ENCODE results near the gene ZDHHC11.
"Not testable (repeated sequence)": the region's sequence is repeated elsewhere in the genome, so short reads cannot be mapped to it uniquely, and the experiment has no call there.

The ZDHHC11 gene

GRCh38 chr5:756171-756570, 94.6 kb downstream of the ZDHHC11 start:
- no peak overlapping the region for H3K4me3 ChIP-seq (ENCODE audit: low read depth, low read length)
- ChIA-PET POLR2A (no interaction called here), CTCF (no interaction called here)
- TF ChIP-seq CTCF (IDR thresholded peaks at IDR 0.05; ENCODE audit: insufficient read depth, low read length, missing control alignments) = no peak
- no peak for DNase-seq (ENCODE audit: low read depth, low spot score)

GRCh38 chr5:754143-754632, 96.6 kb downstream of the ZDHHC11 start:
- POLR2A ChIA-PET; H3K4me3 ChIP-seq (ENCODE audit: low read depth, low read length); CTCF ChIA-PET; DNase-seq (ENCODE audit: low read depth, low spot score): not testable (repeated sequence)

DNA sequence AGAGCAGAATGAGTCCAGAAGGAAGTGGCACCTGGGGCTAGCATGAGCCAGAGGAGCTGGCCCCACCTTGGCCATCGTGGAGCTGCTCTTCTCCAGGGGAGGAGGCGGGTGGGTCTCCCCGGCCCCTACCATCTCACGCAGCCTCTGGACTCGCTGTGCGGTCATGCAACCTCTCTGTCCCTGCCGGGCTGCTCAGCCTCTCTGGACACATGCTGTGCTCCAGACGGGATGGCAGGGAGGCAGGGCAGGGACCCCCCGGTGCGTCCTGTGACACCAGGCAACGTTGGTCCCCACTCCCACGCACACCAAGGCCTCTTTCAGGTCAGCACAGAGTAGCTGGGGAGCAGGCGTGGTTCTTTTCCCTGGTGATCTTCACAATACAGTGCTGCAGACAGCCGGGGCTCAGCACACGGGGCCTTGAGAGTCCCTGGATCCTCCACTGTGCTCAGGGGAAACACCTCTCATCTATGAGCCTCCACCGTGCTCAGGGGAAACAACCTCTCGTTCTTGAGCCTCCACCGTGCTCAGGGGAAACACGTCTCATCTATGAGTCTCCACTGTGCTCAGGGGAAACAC, 97.1 kb downstream of the ZDHHC11 start:
- POLR2A ChIA-PET; DNase-seq (ENCODE audit: low read depth, low spot score); CTCF ChIA-PET; H3K4me3 ChIP-seq (ENCODE audit: low read depth, low read length): not testable (repeated sequence)

DNA sequence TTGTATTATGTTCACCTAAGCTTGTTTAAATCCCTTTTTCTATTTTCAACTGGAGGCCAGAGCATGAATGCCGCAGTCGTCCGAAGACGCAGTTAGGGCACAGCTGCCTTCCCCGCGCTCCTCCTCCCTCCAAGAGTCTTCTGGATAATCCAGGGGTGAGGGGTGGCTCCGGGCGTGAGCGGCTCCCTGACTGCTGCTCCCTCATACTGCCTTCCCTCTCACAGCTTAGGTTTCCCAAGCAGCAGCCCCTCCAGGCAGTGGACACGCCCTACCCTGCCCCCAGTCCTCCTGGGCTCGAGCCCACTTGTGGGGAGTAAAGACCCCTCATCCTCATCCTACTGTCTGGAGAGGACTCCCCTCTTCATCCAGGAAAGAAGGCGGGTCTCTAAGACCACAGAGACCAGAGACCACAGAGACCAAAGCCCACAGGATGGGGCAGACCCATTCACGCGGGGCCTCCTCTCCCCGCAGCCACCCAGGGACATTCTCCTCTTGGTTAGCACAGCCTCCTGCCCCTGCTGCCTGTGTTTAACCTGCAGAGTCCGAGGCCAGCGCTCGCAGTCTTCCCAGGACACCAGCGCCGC, 98.2 kb downstream of the ZDHHC11 start:
- CTCF ChIA-PET; DNase-seq (ENCODE audit: low read depth, low spot score); H3K4me3 ChIP-seq (ENCODE audit: low read depth, low read length); POLR2A ChIA-PET: not testable (repeated sequence)

DNA sequence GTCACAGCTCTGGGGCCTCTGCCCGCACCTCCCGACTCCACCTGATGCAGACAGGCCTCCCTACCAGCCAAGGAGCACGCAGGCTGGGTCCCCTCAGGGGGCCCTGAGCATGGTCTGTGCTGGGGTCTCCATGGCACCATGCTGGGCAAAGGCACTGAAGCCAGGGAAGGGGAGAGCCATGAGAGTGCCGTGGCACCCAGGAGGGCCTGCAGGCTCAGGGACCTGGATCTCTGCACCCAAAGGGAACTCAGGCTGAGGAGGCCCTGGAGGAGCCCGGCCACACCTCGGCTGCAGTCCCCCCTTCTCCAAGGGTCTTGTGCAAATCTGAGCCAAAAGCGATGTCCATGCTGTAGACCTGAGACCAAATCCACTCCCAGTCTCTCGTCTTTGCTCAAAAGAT, 98.8 kb downstream of the ZDHHC11 start:
- DNase-seq (ENCODE audit: low read depth, low spot score); H3K4me3 ChIP-seq (ENCODE audit: low read depth, low read length); CTCF ChIA-PET; POLR2A ChIA-PET: not testable (repeated sequence)

- DNase-seq (ENCODE audit: low read depth, low spot score) = no peak
- H3K4me3 ChIP-seq (ENCODE audit: low read depth, low read length) = no peak overlapping the region
- POLR2A ChIA-PET = no interaction called here
- CTCF ChIA-PET = no interaction called here
- TF ChIP-seq CTCF (IDR thresholded peaks at IDR 0.05; ENCODE audit: insufficient read depth, low read length, missing control alignments) = no peak
Measured at GRCh38 chr5:751496-751895, 99.3 kb downstream of the ZDHHC11 start.

DNA sequence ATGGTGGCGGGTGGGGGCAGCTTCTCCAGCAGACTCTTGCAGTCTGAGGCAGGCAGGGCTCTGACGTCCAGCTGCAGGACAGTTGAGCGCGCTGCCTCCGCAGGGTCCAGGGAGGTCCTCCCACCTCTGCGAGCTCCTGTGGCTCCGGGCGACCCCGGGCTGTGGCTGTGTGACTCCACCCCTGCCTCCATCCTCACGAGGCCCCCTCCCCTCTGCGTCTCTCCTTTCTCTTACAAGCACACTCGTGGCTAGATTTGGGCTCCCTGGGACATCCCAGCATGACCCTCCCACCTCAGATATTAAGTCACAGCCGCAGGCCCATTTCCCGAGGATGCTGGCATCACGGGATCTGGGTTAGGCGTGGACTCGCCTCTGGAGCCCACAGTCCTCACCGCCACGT, 100.6 kb downstream of the ZDHHC11 start:
- CTCF ChIA-PET; DNase-seq (ENCODE audit: low read depth, low spot score); POLR2A ChIA-PET; H3K4me3 ChIP-seq (ENCODE audit: low read depth, low read length): not testable (repeated sequence)

DNA sequence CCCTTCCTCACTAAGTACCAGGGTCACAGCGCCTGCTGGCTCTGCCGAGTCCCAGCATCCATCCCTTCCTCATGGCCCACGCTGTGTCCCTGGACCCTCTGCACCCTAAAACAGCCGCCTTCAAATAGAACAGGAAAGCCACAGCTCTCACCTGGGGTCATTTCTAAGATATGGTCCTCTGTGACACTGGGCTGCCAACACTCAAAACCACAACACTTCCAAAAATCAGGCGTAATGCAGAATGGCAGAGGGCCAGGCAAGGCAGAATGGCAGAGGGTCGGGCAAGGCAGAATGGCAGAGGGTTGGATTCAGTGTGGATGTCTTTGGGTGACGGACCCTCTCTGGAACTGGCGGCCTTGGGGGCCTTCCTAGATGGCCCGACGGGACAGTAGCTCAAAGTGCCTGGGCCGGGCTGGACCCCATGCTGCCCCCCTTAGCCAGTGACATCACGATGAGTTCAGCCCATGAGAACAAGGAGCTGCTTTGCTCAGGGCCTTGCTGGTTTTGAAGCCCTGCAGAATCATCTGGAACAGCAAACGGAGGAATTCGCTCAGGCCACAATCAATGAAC, 101.6 kb downstream of the ZDHHC11 start:
- TF ChIP-seq CTCF (IDR thresholded peaks at IDR 0.05; ENCODE audit: insufficient read depth, low read length, missing control alignments) = no peak
- H3K4me3 ChIP-seq (ENCODE audit: low read depth, low read length) = no peak overlapping the region
- no peak for DNase-seq (ENCODE audit: low read depth, low spot score)
- POLR2A ChIA-PET = no interaction called here
- CTCF ChIA-PET = no interaction called here

DNA sequence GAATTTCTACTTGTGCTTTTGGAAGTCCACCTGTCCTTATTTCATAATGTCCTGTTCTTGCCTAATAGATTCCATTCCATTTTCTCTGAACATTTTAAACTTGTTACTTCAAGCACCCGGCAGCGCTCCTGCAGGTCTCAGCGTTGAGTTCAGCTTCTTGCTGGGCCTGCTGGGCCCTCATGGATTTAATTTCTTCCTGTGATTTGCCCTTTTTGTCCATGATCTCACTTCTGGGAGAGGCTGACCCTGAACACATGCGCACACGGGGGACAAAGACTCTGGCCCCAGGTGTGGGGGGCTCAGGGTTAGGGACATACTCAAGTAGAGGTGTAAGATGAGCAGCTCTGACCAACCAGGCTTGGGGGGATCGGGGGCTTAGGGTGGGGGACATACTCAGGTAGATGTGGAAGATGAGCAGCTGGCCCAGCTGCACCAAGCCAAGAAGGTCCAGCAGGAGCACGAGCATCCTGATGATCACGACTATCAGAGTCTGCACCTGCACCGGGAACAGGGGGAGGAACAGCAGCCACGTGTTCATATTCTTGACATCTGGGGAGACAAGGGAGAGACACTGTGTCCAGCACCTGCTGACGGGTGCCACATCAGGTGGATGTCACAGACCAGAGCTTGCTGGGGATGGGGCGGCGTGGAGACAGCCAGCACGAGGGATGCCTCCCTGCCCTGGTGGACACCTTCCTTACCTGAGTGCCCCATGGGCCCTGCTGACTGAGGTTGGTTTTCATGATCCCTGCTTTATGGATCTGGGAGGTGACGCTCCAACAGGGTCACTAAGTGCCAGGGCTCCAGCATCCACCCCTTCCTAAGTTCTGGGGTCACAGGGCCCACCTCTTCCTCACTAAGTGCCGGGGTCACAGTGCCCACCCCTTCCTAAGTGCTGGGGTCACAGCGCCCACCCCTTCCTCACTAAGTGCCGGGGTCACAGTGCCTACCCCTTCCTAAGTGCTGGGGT, 102.5 kb downstream of the ZDHHC11 start:
- CTCF ChIA-PET; H3K4me3 ChIP-seq (ENCODE audit: low read depth, low read length); POLR2A ChIA-PET; DNase-seq (ENCODE audit: low read depth, low spot score): not testable (repeated sequence)

- CTCF ChIA-PET; POLR2A ChIA-PET; H3K4me3 ChIP-seq (ENCODE audit: low read depth, low read length); DNase-seq (ENCODE audit: low read depth, low spot score): not testable (repeated sequence)
Measured at GRCh38 chr5:747303-747844, 103.4 kb downstream of the ZDHHC11 start.

All from AG04449 (cell line).